GM18873 (cell line): ENCODE measurements around the gene GTF2IRD1.
"Not testable (repeated sequence)": the region's sequence is repeated elsewhere in the genome, so short reads cannot be mapped to it uniquely, and the experiment has no call there.

Experiments
- ATAC-seq: cut with Tn5 transposase; IDR thresholded peaks from one replicate; pipeline ENCODE4 v1.9.1; 2021; ENCODE audit warnings: mild to moderate bottlenecking, moderate library complexity, moderate number of reproducible peaks; ENCODE audit not compliant: unreplicated experiment, low FRiP score

Gene GTF2IRD1

DNA sequence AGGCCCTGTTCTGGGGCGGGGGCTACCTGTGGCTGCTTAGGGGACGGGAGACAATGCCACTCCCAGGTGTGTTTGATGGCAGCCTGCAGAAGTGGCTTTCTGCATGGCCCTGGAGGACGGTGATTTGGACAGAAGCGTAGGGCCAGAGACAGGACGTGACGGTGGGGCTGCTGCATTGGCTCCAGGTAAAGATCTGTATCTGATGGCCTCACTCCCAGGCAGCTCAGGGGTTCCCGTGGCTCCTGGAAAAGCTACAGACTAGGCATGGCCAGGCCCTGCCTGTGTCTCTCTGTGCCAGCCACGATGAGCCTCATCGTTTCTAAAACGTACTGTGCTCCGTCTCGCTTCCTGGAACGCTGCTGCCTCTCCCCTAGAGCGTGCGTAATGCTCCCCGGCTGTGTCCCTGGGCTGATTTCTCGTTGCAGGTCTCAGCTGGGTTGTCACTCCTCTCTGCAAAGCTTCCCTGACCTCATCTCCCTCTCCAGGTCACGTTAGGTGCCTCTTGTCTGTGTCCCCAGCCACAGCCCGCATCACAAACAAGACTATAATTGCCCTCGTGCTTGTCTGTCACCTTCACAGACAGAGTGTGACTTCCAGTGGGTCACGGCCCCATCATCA lies 12.6 kb downstream of the GTF2IRD1 start:
- ATAC-seq: no peak

DNA sequence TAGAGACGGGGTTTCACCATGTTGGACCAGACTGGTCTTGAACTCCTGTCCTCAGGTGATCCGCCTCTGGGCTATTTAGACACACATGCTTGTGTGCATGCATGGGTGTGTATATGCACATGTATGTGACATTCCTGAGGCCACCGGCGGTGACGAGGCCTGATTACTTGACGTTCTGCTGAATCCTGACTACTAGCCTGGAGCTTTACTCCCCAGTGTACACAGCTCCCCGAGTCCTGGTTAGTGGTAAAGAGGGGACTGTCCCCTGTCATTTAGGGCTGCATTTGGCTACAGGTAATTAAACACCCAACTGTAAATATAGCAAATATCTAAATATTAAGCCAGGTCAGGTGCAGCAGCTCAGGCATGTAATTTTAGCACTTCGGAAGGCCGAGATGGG lies 14.2 kb downstream of the GTF2IRD1 start:
- ATAC-seq: no peak

DNA sequence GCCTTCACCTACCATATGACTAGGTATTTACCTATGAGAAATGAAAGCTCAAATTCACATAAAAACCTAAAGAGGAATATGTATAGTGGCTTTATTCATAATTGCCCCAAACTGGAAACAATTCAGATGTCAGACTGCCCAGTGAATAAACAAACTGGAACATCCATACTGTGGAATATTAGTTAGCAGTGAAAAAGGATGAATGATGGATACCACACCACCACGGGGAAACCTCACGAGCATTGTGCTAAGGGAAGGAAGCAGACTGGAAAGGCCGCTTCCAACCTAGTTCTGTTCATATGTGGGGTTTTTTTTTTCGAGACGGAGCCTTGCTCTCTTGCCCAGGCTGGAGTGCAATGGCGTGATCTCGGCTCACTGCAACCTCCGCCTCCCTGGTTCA lies 16.8 kb downstream of the GTF2IRD1 start:
- ATAC-seq: no peak

DNA sequence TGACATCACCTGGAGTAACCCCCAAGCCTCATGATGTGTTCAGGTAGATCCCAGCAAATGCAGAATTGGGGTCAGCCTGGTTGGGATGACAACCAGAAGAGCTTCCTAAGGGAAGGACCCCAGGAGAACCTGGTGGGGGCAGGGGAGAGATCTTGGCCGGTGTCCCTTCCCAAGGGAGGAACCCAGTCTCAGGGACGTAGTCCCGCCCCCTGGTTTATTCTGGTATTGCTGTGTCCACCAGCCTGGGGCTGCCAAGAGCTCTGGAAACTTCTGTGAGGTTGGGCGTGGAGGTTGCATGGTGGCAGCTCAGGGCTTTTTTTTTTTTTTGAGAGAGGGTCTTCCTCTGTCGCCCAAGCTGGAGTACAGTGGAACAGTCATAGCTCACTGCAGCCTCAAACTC lies 19.4 kb downstream of the GTF2IRD1 start:
- ATAC-seq: no peak

DNA sequence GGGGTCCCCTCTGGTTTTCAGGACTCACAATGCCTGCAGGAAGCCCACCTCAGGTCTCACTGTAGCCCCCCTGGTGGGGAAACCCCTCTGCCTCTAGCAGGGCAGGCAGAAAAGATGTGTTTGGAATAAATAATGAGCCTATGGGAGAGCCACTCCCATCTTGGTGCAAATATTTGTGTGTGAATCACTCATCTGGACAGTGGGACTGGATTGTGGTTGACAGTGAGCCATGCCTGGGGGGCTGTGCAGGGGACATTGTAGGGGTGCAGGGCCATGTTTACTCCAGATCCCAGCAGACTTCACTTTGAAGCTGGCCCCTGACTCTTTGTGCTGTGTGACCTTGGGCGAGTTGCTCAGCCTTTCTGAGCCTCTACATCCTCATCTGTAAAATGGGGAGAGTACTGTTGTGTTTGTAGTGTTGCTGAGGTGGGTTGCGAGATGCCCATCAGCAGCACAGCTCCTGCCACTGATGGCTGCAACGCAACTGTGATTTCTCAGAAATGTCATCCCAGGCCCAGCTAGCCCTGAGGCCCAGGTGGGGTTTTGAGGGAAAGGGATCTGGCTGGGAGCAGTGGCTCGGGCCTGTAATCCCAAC lies 20.7 kb downstream of the GTF2IRD1 start:
- ATAC-seq: no peak

DNA sequence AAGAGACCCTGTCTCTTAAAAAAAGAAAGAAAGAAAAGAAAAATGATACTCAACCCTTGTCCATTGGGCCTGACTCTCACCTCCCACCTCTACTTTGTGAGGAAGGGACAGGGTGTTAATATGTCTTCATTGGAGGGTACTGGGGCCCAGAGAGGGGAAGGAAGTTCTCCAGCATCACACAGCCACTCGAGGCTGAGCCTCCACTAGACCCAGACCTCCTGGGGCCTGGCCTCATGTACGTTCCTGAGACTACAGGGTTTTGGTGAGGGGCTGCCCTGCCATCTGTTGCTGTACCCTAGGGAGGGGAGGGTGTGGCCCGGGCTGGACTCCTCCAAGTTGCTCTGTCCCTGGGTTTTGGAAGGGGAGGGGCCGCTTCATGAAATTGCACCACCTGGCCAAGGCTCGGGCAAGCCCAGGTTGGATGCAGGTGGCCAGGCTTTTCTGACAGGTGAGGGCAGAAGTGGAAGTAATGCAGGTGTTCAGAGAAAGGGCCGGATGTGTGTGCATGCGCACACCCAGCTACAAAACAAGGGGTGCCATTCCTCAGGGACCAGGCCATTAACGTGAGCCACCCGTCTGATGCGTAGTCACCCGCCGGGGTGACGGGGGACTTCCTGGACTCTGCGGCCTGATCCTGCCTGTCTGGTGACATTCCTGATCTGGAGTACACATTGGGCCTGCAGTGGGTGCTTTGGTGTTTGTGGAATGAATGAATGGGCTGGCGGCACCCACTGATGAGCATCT lies 21.7 kb downstream of the GTF2IRD1 start:
- ATAC-seq: no peak

DNA sequence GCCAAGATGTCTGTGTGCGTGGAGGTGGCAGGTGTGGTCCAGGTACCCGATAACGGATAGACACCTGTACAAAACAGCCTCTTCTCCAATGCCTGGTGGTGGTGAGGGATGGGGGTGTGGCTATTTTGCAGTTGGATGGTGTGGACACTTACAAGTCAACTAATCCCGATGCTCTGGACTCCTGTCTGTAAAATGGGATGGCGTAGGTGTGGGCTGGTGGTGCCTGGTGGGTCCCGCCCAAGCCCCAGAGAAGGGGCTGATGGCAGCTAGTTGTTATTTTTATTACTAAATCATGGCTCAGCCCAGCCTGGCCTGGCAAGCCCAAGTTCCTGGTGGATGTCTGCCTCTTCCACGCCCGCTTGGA lies 22.3 kb downstream of the GTF2IRD1 start:
- no peak for ATAC-seq

DNA sequence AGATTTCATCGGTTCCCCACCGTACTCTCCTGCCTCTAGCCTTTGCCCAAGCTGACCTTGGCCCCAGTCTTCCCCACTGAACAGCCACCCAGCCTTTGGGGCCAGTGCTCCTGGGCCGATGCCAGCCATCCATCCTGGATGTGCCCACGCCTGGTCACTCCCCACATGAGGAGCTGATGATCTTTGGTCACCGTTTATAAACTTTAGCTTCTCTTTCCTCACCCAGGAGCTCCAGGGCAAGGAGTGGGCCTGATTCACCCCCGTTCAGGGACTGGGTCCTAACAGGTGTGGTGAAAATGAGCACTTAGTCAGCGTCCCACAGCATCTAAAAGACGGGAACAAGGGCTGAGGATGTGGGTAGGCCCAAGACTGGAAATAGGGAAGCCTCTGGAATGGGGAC lies 22.9 kb downstream of the GTF2IRD1 start:
- ATAC-seq: no peak

DNA sequence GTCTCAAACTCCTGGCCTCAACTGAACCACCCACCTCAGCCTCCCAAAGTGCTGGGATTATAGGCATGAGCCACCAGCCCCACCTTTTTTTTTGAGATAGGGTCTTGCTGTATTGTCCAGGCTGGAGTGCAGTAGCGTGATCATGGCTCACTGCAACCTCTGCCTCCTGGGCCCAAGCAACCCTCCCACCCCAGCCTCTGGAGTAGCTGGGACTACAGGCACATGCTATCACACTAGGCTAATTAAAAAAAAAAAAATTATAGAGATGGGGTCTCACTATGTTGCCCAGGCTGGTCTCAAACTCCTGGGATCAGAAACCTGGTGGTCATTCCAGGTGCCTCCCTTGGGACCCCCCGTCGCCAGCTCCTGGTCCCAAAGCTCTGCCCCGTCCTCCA lies 25.0 kb downstream of the GTF2IRD1 start:
- ATAC-seq: no peak

DNA sequence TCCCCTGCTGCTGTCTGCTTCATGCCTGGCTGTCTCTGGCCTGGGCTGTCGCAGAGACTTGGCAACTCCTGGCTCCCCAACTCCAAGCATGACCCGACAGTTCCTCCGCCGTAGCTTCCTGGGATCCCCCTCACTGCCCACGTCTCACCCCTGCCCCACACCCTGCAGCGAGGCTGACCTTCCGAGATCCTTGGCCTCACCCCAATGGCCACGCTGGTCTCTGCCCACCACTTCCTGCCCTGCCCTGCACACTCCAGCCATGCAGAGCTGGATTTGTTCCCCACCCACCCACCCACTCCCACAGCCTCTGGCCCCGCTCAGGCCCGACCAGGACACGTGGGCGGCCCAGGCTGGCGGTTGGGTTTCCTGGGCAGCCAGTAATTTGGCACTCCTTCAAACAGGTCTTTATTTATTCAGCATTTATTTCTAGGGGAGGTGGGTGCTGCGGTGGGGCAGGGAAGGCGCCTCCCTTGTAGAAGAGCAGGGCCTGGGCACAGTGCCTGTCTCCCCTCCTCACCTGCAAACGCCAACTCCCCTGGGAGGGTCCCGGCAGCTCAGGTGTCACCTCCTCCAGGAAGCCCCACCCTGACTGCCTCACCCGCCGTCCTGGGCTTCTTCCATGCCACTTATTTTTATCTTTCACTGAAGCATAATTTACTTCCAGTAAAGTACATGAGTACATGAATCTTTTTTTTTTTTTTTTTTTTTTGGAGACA lies 25.5 kb downstream of the GTF2IRD1 start:
- no peak for ATAC-seq

DNA sequence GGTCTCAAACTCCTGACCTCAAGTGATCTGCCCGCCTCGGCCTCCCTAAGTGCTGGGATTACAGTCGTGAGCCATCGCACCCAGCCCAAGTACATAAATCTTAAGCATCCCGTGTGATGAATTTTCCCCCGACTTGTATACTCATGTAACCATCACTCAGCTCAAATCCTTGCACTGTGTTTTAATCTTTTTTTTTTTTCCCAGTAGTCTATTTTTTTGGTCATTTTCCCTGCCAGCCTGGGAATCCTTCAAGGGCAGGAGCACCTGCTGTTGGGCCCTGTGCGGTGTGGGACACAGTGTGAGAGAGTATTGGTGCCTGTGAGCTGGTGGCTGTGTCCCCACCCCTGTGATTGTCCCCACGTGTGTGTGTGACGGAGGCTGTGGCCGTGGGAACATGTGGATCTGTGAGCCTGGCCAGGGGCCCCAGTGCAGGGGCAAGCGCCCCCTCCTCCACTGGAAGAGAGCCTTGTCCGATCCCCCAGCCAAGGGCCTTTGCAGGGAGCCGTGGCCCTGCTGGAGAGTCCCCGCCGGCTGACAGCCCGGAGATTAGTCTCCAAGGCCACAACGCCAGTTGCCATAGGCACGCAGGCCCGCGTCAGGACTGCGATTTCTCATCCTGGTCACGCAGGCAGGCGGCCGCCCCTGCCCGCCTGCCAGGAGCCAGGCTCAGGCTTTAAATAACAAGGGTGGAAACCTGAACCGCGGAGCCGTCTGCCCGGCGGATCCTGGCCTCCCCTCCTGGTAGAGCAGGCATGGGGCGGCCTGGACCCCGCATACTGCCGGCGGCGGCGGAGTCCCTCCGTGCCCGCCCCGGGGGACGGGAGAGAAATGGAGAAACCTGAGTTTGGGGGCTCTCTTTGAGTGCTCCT lies 26.5 kb downstream of the GTF2IRD1 start:
- ATAC-seq: no peak

DNA sequence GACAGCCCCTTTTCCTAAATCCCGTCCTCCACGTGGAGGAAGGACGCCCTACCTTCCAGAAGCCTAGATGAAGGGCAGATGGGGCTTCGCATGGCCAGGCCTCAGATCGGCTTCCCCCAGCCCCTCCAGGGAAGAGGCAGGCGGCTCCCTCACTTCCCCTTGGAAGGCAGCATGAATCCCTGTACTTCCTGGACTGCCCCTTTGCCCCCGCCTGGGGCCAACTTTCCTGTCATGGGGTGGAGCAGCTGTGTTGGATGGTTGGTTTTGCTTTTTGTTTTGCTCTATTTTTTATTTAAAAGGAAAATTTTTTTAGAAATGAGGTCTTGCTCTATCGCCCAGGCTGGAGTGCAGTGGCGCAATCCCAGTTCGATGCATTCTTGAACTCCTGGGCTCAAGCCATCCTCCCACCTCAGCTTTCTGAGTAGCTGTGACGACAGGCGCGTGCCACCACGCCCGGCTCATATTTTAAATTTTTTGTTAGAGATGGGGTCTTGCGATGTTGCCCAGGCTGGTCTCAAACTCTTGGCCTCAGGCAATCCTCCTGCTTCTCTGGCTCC lies 27.2 kb downstream of the GTF2IRD1 start:
- ATAC-seq: no peak

DNA sequence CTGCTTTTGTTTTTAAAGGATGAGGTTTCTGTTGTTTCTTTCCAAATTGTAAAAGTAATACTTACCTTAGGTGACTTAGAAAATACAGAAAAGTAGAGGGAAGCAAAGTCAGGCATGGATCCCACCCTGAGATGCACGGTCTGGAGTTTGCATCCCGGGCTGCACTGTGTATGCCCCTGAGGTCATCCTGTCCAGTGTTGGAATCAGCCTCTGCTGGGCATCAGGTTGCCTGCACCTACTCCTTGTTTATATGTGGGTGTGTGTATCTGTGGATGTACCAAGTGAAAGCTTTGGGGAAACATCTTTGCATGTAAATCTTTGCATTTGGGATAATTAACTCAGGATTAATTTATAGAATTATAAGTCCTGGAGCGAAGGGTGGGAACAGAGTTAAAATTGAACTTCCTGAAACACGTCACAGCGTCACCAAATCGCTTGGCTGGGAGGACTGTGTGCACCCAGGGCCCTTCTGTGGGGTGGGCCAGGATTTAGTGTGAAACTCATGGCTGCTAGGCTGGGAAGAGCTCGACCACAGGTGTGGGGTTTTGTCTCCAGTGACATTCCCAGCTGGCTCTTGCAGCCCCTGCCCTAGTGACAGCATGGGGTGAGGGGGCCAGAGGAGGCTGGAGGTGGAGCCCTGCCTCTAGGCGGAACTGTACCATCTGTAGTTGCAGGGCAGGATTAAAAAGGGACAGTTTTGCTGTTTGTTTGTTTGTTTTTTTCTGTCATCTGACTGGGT lies 27.9 kb downstream of the GTF2IRD1 start:
- ATAC-seq: no peak

DNA sequence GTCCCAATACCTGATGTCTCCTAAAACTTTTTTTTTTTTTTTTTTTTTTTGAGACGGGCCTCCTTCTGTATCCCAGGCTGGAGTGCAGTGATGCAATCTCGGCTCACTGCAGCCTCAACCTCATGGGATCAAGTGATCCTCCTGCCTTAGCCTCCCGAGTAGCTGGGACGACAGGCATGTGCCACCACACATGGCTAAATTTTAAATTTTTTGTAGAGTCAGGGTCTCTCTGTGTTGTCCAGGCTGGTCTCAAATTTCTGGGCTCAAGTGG lies 28.4 kb downstream of the GTF2IRD1 start:
- ATAC-seq: no peak

DNA sequence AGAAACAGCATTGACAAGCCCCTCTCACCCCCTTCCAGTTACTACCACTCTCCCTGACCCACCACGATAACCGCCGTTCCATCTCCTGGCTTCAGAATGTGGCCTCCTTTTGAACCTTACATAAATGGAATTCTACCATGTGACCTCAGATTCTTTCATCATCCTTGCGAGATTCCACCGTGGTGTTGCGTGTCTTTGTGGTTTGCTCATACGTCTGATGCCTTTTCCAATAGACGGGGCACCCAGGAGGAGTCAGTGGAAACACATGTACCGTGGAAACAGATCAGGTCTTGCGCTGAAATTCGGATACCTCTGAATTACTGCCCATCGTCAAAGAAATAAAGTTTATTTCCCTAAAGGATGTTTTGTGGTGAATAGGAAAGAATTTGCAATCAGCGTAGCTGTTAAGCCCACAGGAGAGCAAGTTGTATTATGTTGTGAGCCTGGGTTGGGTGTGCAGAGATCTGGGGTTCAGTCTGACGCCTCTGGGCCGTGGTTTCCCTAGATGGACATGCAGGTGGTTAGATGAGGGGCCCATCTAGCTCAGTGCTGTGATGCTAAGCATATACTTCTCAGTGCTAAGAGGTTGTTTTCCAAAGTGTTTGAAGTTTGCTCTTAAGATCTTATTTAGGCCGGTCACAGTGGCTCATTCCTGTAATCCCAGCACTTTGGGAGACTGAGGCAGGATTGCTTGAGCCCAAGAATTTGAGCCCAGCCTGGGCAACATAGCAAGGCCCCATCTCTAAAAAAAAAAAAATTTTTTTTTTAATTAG lies 29.1 kb downstream of the GTF2IRD1 start:
- no peak for ATAC-seq

DNA sequence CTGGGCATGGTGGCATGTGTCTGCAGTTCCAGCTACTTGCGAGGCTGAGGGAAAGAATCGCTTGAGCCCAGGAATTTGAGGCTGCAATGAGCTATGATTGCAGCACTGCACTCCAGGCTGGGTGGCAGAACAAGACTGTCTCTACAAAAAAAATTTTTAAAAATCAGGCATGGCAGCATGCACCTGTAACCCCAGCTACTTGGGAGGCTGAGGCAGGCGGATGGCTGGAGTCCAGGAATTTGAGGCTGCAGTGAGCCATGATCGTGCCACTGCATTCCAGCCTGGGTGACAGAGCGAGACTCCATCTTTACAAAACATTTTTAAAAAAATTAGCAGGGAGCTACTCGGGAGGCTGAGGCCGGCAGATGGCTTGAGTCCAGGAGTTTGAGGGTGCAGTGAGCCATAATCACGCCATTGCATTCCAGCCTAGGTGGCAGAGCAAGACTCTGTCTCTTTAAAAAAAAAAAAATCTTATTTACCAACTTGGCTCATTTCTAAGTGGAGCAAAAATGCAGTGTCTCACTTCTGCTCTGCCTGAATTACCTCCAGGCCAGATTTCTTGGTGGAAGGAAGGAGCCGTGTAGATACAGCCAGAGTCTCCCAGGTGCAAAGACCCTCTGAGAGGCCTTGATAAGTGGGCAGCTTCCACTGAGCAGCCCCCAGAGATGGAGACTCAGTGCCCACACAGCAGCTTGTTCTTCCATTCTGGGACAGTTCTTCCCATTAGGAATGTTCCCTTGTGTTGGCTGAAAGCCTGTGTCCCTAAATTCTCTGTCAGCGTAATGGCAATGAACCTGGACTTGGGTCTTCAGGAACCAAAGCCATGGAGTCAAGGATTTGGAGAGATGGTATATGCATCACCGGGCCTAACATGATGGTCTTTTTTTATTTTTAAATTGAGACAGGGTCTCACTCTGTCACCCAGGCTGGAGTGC lies 30.0 kb downstream of the GTF2IRD1 start:
- no peak for ATAC-seq

DNA sequence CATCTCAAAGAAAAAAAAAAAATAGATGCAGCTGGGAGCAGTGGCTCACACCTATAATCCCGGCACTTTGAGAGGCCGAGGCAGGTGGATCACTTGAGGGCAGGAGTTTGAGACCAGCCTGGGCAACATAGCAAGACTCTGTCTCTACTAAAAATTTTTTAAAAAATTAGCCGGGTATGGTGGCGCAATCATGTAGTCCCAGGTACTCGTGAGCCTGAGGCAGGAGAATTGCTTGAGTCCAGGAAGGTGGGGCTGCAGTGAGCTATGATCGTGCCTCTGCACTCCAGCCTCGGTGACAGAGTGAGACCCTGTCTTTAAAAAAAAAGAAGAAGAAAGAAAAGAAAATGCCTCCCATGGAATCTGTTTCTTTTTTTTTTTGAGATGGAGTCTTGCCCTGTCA lies 31.9 kb downstream of the GTF2IRD1 start:
- no peak for ATAC-seq

DNA sequence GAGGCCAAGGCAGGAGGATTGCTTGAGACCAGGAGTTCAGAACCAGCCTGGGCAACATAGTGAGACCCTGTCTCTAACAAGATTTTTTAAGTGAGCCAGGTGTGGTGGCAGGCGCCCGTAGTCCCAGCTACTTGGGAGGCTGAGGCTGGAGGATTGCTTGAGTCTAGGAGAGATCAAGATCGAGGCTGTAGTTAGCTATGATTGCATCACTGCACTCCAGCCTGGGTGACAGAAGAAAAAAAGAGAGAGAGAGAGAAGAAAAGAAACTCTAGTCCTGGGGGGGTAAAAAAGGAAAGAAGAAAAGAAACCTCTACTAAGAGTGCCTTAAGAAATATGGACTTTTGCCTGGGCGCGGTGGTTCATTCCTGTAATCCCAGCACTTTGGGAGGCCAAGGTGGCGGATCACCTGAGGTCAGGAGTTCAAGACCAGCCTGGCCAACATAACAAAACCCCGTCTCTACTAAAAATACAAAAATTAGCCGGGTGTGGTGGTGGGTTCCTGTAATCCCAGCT lies 34.9 kb downstream of the GTF2IRD1 start:
- not testable (repeated sequence) for ATAC-seq
